ENCODE measurements around the gene CYTH4.
"Not testable (repeated sequence)": the region's sequence is repeated elsewhere in the genome, so short reads cannot be mapped to it uniquely, and the experiment has no call there.

CYTH4 gene

DNA sequence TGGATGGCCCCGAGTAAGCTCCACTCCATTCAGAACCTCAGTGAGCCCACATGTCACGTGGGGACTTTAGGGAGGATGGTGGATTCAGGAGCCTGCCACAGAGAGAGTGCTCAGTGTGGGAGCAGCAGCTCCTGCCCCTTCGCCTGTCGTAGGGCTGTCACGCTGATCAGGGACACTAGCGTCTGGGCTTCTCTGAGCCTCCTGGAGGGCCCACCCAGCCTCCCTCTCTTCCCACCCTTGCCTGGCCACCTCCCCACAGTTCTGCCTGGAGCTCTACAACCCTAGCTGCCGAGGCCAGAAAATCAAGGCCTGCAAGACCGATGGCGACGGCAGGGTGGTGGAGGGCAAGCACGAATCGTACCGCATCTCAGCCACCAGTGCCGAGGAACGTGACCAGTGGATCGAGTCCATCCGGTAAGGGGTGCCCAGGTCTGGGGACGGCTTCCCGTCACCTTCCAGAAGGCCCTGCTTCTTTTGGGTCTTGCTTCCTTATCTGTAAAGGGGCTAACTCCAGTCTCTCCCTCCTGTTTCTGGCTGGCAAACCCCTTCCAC is 29.5 kb downstream of the CYTH4 start:
- DNase-seq = no peak

DNA sequence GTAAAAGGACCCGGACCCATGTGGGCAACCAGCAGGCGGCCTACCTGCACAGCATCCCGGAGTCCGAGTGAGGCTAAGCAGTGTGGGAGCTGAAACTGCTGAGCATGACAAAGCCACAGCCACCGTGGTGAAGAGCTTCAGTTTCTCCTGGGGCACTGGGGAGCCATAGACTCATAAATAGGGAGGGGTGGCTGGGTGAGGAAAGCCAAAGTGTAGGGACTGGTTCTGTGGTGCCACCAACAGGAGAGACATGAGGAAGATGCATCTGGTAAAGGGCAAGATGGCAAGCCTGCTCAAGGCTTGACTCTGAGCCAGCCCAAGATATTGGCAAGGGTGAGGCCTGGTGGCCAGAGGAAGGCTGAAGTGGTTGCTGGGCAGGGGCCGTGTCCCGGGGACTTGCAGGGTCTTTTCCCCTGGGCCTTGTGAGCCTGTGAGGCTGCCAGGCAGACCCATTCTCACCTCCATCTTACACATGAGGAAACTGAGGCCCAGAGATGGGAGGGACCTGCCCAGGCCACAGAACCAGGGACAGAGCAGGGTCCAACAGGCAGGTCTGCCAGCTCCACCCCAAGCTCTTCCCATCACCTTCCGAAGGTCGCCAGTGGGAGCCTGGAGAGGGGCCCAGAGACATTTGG is 30.4 kb downstream of the CYTH4 start:
- DNase-seq = no peak

DNA sequence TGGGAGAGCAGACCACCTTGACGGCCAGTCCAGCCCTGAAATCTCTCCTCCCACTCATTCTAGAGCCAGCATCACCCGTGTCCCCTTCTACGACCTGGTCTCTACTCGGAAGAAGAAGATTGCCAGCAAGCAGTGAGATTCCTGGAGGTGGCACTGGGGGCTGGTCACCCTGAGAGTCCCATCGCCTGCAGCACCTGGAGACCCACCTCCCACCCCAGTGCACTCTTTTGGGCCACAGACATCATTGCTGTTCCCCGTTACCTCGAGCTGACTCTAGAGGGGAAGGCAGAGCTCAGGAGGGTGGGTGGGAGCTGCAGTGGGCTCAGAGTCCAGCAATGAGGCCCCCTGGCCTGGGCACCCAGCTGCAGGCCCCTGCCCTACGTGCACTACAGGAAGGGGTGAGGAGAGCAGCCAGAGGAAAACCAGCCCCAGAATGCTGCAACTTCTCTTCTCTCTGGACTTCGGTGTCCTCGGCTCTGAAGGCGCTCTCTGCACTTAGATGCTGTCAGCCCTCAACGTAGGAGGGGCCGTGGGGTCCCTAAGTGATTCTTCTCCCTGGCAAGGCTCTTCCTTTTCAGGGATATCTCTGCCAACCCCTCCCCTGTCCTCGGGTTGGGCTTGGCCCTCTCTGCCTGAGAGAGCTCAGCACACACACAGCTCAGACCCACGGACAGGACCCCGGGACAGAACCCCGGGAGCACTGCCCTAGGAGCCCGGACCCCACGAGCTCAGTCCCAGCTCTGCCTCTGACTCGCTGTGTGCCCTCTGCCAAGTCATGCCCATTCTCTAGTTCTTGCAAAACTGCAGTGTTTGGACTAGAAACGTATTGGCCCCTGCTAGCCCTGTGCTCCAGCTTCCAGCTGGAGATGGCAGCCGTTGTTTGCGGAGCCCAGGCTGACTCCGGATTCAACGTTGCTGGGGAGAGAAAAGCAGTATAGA is 31.3 kb downstream of the CYTH4 start:
- DNase-seq = no peak

DNA sequence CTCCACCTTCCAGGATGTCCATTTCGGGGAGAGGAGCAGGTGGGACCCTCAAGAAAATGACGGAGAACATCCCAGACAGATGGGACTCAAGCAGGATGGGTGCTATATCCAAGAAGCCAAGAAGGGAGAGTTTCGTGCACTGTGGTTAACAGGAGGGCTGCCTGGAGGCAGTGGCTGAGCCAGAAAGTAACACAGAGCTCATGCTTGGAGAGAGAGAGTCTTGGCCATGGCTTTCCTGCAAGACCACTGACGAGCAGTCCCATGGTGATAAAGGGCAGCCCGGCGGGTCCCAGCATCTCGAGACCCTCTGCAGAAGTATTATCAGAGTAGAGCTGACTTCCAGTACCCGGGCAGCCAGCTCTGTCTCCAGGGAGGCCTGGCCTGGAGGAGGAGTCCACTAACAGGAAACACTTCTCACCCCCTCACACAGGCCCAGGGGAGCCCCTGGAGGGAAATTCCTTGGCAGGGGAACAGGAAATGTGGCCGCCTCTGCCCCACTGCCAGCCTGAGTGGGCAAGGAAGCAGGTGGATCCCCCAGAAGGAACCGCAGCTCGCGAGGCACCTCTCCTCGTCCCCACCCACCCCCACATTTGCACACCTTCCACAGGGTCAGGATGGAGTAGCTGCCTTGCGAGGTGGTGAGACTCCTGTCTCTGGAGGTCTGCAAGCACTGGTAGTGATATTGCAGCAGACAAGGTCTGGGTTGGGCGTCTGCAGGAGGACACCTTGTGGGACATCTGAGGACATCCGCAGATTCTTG is 32.2 kb downstream of the CYTH4 start:
- DNase-seq = peak; percentile 66

DNA sequence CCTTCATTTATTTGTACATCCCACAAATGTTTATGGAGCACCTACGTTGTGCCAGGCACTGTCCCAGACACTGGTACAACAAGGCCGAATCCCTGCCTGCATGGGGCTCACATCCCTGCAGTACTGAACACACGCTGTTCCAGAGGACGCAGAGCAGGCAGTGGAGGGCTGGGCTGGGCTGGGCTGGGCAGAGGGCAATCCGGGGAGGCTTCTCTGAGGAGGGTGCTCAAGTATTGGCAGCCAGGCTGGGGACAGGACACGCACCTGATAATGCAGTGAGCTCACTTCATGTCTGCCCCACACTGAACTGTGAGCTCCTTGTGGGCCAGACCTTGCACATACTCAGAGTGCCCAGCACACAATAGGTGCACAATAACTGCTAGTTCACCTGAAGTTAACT is 34.1 kb downstream of the CYTH4 start:
- no peak for DNase-seq

DNA sequence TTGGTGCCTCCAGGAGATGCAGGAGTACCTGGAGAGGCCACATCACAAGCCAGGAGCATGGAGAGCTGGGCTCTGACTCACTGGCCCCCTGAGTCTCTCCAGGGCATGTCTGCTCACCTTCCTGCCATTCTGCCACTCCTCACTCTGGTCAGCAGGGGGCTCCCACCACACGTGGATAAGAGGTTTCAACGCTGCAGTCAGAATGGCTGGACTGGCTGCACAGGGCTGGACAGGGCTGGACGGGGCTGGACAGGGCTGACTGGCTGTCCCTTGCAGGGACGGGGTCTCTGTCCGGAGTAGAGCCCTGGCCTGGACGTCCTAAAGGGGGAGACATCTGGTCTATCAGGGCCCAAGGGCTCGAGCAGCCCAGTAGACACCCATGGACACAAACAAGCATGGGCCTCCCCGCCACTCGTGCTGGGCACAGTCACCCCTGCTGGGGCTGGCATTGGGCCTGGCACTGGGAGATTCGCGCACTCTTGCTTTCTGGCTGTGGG is 34.6 kb downstream of the CYTH4 start:
- peak; percentile 18 for DNase-seq

DNA sequence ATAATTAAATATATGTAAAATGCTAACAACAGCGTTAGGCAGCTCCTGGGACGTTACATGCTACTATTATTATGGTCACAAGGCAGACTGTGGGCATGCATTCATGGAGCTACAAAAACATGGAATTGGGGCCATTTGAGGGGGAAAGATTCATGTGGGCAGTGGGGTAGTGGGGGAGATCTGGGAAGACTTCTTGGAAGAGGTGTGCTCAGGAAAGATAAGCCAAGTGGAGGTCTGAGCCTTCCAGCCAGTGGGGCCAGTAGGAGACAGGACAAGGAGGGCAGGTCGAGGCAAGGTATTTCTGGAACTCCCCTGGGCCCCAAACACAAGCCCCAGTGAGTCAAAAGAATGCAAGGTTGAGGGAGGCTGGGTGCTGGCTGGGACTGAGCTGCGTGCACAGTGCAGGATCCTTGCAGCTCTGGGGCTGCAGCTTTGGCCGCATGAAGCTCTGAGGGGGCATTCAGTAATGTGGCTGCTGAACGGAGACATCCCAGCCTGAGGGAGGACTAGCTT is 35.4 kb downstream of the CYTH4 start:
- DNase-seq = no peak

DNA sequence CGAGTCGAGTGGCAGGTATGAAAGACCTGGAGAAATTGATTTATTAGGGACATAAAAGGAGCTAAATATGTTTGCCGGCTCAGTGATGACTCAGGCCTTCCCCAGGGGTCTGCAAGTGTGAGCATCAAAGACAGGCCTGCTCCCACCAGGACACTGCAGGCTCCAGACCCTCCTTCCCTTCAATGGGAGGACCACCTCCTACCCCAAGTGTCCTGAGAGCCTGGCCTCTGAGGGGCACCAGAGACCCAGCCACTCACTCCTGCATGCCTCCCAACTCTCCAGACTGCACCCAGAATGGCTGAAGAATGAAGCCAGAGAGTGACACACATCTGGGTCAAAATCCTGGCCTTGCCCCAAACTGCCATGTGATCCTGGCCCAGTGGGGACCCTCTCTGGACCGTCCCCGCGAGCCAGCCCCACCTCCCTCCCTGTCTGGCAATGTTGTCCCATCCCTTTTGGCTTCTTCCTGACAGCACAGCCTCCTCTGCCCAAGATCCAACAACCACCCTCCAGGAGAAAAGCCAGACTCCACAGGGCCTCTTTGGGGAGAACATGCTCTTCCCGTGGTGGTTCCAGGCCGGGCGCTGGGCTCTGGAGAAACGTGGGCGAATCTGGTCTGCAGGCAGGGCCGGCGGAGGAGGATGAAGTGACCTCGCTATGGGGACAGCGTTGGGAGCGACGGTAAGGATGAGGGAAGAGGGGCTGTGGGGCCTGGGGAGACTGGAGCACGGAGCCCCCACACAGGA is 36.2 kb downstream of the CYTH4 start:
- no peak for DNase-seq

DNA sequence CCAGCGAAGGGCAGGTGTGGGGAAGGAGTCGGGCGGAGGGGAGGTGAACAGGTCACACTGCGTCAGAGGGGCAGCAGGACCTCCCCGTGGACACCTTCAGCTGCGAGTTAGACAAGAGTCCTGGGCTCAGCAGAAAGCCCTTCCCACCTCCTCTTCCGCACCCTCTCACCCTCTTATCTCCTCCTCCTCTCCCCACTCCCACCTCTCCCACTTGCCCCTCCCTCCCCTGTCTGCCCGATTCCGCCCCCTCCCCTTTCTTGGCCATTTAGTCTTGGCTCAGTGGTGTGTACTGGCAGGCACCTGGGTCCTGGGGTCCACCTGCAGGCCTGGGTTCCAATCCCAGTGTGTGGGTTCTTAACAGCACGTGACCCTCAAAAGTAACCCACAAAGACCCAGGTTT is 37.2 kb downstream of the CYTH4 start:
- DNase-seq = no peak

DNA sequence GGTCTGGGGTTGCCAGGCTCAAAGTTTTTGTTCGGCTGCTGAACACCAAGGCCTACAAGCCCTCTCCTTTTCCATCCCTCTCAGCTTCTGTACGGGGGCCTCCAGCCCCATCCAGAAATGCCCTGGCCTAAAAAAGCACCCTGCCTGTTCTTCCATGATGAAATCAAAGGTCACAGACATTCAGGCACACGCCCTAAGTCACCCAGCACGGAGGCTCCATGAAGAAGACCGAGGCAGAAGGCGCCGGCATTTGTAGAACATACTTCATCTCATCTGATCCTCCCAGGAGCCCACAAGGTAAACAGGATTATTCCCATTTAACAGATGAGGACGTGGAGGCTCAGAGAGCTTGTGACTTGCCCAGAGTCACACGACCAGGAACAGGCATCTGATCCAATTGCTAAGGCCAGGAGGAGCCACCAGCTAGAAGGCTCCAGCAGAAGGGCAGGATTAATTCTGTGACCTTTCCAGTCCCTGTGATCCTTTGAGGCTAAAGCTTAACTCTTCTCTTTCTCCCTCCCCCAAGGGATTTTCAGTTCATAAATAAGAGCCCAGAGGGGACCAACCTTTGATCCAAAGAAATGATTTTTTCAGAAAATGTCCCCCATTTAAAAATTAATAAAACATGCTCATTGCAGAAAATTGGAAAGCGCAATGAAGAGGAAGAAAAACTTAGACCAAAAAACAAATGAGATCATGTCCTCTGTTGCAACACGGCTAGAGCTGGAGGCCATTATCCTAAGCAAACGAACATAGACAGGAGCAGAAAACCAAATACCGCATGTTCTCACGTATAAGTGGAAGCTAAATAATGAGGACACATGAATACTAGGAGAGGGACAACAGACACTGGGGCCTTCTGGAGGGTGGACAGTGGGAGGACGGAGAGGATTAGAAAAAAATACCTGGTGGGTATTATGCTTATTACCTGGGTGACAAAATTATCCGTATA is 38.7 kb downstream of the CYTH4 start:
- DNase-seq = no peak

DNA sequence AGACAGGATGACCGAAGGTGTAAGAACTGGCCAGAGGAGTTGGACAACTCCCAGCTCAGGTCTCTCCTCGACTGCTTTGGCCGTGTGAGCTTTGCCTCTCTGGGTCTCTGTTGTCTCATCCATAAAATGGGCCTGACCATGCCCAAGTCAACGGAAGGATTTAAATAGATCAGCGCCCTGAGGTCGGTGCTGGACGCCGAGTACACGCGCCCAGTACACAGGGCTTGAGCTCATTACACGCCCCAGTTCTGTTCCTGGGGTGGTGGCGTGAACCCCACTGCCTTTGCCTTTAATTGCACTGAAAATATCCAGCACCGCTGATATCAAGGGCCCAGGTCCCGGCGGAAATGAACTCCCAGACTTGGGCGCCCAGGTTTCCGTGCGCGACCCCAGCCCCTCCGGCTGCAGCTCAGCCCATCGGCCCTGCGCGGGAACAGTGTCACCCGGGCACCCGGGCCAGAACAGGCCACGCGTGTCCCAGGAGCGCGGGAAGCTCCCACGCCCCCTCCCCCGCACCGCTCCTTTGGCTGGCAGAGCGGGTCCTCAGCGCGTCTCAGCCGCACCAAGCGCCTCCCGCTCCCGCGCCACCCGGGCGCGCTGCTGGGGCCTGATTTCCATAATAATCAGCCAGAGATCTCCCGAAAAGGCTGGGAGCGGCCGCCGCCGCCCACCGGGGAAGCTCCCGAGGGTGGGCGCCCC is 42.2 kb downstream of the CYTH4 start:
- no peak for DNase-seq

DNA sequence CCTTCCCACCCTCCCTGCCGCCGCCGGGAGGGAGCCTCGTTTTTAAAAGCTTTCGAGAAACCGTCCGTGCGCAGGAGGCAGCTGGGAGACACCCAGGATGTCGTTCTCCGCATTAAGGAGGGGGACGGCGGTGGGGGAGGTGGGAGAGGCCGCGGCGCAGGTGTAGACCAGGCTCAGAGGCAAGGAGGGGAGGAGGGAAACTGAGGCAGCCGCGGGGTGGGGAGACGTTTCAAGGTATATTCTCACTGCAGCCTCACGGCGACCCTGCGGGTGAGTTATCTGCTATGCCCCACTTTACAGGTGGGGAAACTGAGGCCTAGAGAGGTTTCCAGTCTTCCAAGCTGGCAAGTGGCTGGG is 42.7 kb downstream of the CYTH4 start:
- no peak for DNase-seq

DNA sequence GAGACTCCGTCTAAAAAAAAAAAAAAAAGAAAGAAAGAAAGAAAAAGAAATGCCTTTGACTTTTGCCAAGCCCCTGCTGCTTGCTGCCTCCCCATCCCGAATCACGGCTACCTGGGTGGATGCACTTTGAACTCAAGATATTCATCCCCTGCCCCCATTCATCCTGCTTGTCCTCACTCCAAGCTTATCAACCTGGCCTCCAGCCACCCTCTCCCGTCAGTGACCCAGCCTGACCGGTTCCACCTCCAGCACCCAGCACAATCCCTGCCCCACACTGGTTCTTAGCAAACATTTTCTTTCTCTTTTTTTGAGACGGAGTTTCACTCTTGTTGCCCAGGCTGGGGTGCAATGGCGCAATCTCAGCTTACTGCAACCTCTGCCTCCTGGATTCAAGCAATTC is 44.4 kb downstream of the CYTH4 start:
- DNase-seq = no peak

DNA sequence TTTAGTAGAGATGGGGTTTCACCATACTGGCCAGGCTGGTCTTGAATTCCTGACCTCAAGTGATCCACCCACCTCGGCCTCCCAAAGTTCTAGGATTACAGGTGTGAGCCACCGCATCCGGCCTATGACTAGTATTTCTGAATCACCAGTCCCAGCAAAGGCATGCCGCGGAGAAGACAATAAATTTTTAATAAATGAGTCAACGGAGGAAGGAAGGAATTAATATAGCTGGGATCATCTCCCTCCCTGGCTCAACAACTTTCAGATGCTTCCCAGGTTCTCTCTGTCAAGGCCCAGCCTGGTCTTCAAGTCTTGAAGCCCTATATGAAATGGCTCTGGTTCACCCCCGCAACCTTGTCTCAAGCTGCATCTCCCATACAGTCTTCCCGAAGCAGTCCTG is 45.7 kb downstream of the CYTH4 start:
- DNase-seq = no peak

DNA sequence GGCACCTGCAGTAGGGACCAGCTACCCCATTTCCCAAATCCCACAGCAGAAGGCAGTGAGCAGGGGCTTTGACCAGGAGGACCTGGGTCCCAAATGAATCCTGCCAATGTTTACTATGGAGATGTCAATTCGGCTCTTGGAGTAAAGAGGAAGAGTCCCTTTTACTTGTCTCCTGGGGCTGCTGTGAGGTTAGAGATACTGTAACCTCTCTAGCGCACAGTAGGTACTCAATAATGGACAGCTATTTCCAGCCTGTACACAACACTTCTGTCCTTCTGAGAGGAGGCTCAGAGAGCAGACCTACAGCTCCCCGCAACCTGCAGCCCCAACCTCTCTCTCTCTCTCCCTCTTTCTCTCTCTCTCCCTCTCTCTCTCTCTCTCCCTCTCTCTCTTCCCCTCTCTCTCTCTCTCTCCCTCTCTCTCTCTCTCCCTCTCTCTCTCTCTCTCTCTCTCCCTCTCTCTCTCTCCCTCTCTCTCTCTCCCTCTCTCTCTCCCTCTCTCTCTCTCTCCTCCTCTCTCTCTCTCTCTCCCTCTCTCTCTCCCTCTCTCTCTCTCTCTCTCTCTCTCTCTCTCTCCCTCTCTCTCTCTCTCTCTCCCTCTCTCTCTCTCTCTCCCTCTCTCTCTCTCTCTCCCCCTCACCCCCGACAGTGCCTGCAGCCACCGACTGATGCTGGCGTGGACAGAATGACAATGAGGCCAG is 46.4 kb downstream of the CYTH4 start:
- not testable (repeated sequence) for DNase-seq

DNA sequence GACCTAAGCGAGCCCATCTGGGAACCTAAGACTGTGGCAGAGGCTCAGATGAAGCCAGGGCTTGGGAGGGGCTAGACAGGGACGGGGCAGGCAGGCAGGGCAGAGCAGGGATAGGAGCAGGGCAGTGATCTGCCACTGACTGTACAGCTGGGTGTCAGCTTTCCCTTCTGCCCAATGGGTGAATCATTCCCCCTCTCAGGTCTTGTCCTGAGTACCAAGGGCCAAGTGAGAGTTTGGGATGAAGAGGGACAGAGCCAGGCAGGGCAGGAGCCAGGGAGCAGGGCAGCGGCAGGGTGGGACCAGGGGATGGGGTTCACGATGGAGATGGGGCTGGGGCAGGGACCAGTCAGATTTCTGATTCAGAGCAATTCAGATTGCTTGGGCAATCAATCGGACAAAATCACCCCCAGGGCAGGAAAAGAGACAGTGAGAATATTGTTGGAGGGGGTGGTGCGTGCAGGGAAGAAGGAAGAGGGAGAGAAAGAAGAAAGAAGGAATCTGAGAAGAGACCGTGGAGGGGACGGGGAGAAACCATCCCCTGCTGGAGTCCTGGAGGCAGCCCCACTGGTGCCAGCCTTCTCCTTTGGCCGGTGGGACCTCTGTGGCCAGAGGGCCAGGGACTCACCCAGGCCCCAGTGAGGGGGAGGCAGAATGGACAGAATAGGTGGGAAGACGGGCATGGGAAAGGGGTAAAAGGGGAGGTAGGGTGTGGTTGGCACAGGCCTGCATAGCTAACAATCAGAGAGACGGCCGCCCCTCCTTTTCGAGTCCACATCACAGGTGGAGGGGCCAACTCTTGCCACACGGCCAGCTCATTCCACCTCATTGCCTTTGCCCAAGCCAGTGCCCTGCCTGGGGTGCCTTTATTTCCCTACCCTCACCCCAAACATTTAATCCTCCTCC is 47.2 kb downstream of the CYTH4 start:
- DNase-seq = no peak

DNA sequence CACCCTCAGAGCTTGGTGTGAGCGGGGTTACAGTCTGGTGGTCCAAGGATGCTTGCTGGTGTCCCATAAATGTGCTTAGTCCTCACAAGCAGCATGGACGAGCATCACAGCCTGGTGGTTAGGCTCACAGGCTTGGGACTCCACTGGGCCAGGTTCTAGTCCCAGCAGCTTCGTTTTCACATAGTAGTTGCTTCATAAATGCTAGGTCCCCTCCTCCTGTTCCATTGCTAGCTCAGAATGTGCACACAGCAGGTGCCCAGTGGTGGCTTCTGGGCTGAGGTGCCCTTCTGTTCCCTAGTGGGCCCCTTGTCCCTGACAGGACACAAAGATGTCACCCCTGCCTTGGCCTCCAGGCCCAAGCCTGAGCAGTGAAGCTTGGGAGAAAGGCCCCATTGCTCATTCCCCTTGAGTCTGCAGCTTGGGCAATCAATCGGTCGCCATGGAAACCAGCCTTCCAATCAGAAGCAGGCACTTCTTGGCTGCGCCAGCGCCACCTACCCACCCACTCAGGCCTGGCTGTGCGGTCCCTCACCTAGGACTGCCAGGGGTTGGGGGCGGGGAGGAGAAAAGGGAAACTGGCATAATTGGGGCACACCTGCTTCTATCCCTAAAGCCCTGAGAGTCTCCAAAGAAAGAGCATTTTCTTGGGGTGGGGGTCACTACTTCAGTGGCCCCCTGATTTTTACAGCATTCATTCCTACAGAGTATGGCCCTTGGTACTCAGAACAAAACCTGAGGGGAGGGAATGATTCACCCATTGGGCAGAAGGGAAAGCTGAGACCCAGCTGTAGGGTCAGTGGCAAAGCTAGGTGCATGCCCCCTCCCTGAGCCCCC is 48.1 kb downstream of the CYTH4 start:
- peak; percentile 2 for DNase-seq

DNA sequence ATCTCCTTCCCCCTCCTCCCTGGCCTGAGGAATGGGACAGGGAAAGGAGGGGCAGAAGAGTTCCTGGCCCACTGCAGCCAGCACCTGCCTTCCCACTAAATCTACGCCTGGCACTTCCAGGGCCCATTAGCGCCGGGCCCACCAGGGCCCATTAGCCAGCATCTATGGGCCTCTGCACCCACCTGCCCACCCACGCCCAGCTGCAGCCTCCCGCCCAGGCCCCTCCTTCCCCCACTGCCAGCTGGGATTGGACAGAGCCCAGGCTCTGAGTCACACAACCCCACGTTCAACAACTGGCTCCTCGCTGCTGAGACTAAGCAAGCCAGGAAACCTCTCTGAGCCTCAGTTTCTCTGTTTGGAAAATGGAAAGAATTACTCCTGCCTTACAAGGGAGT is 48.7 kb downstream of the CYTH4 start:
- no peak for DNase-seq

Measured in GF-D8 (cell line).